Activated CD4-positive, alpha-beta T cell treated with anti-CD3 and anti-CD28 coated beads for 1 hour (primary cell): Measurements from ENCODE around the gene TMEM11.

Experiments
- DNase-seq: peaks from one replicate; pipeline ENCODE4 v3.0.0-alpha.2; 2020

Gene TMEM11, protein sequence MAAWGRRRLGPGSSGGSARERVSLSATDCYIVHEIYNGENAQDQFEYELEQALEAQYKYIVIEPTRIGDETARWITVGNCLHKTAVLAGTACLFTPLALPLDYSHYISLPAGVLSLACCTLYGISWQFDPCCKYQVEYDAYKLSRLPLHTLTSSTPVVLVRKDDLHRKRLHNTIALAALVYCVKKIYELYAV

DNA sequence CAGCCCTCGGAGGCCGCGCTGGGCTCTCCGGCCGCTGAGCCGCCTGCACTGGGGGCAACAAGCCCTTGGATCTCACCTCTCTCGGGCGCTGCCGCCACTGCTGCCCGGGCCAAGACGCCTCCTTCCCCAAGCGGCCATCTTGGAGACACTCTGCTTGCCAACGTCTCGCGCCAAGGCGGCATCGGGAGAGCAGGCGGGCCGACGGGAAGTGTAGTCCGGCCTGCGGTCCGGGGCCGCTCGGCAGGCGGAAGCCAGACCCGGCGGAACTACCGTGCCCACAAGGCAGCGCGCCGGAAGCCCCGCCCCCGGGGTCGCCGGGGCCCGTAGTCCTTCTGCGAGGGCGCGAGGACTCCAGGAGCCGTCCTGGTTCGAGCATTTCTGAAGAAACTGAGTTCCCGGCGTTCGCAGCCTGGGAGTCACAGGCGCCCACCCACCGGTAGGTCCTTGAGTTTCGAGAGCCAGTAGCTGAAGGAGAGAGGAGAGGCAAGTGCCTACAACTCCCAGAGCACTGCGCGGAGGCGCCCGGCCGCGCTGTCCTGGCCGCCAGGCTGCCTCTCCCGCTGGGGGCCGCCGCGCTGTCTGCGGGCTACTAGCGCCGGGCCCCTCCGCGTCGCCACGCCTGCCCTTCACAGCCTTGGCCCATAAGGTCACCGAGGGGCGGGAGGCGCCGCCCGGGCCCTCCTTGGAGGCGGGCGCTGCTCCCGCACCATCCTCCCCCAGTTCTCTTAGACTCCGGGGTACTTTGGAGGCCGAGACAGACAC is at the start of gene TMEM11:
TSS of gene TMEM11 (minus strand) at position 147 of the 762 bp plus-strand sequence. CDS start at position 138, 9 bp downstream.
- DNase-seq, result peak; percentile 91

DNA sequence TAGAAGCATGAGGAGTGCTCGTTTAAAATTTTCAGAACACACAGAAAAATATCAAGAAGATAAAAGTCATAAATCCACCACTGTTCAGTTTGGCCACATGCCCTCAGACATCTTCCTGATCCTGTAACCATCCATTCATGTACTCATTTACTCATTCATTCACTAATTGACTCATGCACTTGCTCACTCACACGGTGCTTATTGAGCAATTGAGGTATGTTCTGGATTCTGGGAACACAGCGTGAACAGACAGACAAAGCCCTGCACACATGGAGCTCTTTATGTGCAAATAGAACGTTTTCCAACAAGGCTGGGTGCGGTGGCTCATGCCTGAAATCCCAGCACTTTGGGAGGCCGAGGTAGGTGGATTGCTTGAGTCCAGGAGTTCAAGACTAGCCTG is 49.4 kb upstream of the TMEM11 start:
- no peak for DNase-seq

DNA sequence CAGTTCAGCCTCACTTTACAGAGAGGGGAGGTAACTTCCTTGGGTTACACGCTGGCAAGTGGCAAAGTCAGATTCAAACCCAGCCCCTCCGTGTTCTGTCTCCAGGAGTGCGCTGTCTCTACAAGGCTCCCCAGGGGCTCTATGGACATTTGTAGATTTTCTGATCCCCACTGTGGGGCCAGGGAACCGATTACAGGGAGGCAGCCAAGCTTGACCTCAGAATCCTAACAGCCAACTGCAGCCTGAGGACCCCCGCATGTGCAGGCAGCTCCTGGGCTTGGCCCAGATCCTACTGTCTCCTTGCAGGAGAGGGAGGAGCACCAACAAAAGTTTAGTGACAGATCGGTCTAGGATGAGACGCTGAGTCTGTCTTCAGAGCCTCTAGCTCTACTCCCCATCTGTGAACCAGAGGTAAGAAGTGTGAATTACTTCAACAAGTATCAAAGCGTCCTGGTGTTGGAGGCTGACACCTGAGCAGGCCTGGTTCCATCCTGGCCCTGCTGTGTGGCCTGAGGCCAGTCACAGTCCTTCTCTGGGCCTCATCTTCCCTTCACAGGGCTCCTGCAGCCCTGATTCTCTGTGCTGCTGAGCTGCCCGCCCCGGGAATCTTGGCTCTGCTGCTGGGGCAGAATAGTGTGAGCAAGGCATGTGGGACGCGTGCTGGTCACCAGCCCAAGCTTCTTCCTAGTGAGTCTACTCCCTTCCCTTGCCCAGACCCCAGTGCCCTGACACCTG is 48.5 kb upstream of the TMEM11 start:
- no peak for DNase-seq

DNA sequence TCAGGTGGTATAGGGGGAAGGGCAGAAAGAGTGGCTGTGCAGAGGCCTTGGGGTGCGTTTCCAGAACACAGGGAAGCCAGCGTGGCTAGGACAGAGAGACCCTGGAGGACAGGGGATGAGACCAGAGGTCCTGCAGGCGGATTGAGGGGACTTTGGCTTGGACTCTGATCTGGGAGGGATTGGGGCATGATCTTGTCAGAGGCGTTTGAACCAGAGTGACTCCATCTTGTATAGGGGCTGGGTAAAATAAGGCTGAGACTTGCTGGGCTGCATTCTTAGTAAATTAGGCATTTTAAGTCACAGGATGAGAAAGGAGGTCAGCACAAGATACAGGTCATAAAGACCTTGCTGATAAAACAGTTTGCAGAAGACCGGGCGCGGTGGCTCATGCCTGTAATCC is 44.6 kb upstream of the TMEM11 start:
- no peak for DNase-seq

DNA sequence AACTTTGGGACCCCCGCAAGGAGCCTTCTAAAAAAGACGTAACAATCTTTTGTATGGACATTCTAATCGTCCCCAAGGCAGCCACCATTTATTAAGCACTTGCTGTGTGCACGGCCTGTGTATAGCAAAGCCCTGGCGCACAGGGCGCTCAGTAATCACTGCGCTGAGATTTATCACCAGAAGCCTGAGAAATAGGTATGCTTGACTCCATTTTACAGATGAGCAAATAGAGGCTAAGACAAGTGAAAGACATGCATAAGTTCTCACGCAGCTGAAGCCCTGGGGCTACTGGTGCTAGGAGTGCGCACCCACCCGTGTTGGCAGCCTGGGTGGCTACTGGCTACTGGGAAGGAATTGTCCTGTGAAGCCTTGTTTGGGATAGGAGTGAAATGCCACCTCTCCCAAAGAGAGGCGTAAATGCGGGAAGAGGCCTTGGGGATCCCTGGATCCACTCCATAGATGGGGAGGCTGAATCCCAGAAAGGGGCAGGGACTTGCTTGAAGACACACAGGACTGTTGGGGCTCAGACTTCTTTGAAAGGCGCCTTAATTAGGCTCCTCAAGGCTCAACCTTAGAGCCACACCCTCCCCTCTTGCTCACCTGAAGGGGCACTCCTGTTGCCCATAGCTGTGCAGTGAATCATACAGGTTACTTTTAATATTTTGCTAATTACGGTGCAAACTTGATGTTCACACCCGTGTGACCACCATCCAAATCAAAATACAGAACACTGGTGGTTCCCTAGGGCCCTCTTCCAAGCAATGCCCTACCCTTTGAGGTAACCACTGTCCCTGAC is 39.9 kb upstream of the TMEM11 start:
- no peak for DNase-seq

DNA sequence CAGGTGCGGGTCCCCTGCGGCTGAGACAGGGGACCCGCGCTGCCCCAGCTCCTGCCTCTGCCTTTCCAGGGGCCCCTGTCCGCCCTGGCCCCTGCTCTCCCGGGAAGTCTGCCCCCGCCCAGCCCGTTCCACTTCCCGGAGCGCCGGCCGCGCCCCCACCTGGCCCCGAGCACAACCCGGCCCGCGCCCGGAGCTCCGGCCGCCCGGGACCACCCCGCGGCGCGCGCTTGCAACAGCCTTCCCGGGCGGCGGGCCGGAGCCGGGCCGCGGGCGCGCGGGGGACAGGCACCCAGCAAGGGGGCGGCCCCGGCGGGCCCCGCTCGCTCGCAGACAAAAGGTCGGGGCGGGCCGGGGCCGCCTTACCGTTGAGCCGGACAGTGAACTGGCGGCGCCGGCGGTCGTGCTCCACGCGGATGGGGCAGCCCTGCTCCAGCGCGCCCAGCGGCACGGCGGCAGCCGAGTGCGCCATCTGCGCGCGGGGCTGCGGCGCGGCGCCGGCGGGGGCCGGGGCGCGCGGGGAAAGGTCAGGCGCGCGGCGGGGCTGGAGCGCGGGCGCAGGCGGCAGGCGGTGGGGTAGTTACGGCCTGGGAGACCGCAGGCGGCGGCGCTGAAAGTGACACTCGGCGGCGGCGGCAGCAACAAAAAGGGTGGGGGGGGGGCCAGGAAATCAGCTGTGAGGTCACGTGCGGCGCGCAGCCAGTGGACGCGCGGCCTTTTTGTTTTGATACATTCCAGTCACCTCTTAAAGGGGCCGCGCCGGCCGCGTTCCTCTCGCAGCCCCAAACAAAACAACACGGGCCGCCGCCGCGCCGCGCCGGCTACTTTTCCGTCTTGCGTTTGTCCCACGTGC is 39.1 kb upstream of the TMEM11 start, which contains the start of gene NATD1:
TSS of gene NATD1 (minus strand) at position 615 of the 850 bp plus-strand sequence. CDS start at position 469, 146 bp downstream.
- DNase-seq, result peak; percentile 64

DNA sequence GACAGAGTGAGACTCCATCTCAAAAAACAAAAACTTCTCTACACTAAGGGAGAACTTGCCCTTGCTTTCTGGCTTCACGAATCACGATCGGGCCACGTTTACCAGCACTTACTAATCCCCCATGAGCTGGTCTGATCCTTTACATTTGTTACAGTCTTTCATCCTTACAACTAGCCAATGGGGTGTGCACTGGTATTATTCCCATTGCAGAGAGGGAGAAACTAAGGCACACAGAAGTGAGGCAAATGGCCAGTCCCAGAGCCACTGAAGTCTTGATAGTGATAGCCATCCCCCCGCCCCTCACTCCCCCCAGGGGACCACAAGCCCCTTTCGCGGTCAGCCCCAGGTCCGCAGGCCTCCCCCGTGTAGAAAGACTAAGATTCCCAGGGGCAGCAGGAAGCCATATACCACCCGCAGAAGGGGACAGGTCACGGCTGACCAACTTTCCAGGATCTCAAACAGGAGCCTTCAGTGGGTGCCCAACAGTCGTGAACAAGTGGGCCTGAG is 38.4 kb upstream of the TMEM11 start:
- no peak for DNase-seq

DNA sequence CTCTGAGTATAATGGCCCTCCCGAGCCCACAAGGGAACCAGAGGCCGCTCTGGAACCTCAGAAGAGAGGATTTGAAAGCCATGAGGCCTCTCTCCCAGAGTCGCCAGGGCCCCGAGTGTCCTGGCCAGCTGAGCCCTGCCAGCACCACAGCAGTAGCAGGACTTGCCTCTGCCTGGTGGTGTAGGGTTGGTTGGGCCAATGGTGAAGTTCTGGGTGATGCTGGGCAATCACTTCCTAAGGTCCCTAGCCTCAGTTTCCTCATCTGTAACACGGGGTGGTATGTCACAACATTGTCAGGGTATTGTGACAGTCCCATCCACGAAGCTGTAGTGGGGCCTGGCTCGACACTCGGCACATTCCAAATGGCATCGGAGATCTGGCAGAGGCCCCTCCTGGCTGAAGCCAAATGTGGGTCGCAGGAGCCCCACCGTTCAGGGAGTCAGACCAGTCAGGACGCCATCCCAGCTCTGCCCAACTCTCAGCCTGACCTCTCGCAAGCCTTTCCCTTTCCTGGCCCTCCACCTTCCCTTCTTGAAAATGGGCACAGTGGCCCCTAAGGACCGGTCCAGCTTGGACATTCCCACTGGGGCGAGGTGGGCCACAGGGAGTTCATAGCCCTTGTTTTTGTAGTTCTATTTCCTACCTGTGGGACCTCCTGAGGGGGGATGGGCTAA is 37.5 kb upstream of the TMEM11 start:
- no peak for DNase-seq

DNA sequence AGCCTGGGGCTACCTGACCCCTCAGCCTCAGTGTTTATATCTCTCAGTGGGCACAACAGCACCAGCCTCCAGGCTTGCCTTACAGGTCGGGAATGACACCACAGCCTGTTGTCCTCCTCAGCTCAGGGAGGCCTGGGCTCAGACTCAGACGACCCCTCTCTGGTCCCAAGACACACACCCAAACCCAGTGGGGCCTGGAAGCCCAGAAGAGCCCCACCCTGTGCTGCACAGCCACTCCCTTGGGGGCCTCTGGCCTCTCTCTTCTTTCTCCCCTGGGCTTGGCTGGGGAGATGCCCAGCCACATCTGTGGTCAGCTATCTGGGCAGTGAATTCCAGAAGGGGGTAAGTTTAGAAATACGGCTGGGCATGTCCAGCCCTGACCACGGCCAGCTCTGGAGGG is 36.9 kb upstream of the TMEM11 start:
- DNase-seq, result no peak

DNA sequence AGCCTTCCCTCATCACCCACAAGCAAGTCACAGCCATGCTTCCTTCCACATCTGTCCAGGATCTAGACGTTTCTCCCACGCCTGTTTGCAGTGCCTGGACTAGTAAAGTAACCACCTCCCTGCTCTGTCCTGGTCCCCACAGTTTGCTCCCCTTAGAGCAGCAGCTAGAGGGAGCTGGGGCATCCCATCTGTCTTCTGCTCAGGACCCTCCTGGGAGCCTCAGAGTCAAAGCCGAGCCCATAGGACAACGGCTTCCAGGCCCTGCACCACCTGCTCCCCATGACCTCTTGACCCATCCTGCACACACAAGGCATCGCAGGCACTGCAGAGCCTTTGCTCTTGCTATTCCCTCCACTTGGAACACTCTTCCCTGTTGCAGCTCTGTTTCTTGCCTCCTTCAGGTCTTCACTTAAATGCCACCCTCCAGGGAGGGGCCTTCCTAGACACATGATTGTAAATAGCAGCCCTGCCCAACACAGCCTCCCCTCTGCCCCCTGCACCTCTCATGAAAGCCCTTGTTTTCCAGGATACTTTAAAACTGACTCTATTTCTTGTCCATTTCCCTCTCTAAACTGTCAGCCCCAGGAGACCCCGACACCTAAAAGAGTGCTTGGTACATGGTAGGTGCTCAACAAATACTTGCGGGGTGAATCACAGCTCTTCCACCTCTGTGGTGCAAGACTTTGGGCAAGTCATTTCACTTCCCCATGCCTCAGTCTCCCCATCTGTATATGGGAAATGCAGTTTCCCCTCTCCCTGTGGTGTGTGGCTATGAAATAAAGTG is 36.2 kb upstream of the TMEM11 start:
- no peak for DNase-seq

DNA sequence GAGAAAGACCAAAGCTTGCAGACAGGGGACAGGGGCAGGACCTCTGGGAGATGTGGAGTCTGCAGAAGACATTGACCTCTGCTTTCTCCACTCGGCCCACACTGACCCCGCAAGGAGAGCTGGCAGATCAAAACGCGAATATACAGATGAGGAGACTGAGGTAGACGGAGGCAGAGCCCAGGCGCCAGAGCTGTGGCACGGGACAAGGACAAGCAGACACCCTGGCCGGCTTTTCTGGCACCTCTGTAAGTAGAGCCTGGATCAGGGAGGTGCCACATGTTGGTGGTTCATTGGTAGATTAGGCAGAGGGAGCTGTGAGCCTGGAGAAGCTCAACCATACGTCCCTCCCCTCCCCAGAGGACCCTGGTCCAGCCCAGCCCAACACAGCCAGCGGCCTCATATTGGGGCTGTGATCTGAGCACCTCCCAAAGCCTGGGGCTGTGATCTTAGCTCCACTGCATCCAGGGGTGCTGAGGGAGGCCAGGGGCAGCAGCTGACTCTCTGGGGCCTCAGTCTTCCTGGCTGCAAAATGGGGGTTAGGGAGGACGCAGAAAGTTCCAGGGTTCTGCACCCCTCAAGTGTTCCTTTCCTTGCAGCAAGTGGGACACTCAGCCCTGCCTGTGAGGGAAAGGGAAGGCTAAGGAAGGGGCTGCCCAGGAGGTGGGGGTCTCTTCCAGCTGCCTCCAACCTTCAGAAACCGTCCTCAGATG is 35.3 kb upstream of the TMEM11 start:
- no peak for DNase-seq

DNA sequence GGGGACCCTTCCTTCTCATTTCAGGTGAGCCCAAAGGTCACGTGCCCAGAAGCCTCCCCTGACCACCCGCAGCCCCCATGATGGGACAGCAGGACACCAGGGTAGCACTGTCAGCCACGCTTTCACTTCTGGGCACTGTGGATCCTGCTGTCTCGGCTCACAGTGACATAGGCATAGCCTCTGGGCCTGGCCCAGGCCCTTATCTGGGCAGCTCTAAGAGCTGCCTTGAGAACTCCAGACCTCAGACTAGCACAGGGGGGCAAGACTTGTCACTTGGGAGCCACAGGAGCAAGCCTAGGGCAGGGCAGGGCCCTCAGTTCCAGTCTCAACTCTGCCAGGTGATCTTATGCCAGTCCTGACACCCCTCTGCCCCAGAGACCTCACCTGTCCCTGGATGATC is 34.5 kb upstream of the TMEM11 start:
- DNase-seq, result no peak

DNA sequence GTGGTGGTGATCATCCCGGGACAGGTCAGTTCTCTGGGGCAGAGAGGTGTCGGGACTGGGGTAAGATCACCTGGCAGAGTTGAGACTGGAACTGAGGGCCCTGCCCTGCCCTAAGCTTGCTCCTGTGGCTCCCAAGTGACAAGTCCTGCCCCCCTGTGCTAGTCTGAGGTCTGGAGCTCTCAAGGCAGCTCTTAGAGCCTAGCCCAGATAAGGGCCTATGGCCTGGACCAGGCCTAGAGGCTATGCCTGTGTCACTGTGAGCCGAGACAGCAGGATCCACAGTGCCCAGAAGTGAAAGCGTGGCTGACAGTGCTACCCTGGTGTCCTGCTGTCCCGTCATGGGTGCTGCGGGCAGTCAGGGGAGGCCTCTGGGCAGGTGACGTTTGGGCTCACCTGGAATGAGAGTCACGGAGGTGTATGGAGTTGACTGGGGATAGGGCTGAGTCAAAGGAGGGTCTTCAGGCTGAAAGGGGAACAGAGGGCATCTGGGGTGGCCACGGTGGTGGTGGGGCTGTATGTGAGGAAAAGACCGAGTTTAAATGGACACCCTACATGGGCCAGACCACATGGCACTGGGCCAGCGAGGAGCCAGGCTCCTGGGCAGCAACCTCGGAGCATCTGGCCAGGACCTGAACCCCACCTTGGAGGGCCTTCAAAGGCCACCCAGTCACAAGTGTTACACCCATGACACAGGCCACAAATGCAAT is 33.7 kb upstream of the TMEM11 start:
- DNase-seq, result no peak

DNA sequence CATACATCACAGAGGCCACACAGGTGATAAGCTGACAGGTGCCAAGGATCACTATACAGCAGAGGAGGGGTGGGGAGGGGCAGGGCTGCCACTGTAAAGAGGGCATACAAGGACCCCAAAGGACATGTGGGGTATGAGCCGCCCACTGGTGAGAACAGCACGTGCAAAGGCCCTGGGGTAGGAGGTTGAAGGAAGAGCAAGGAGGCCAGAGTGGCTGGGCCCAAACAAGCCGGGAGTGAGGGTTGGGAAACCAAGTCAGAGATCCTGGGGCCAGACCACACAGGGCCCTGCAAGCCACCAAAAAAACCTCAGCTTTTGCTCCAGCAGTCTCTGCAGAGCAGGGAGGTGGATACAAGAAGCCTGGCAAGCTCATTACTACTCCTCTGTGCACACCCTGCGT is 32.7 kb upstream of the TMEM11 start:
- DNase-seq, result no peak

DNA sequence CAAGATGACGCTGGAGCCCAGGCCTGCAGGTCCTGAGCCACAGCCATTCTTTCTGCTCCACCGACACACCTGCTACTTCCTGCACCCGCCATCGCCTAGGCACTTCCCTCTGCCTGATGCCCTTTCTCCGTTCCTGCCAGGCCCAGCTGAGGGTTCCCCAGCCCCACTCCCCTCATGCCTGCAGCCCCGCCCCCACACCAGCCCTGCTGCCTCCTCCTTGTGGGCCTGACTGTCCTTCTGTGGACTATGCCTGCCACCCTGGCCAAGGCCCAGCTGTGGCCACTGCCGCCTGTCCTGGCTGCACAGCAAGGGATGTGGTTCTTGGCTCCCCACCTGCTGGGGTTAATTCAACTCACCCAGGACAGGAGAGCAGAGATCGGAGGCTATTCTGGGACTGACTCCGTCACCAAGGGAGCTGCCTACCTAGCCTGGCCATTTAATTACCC is 31.7 kb upstream of the TMEM11 start:
- no peak for DNase-seq

DNA sequence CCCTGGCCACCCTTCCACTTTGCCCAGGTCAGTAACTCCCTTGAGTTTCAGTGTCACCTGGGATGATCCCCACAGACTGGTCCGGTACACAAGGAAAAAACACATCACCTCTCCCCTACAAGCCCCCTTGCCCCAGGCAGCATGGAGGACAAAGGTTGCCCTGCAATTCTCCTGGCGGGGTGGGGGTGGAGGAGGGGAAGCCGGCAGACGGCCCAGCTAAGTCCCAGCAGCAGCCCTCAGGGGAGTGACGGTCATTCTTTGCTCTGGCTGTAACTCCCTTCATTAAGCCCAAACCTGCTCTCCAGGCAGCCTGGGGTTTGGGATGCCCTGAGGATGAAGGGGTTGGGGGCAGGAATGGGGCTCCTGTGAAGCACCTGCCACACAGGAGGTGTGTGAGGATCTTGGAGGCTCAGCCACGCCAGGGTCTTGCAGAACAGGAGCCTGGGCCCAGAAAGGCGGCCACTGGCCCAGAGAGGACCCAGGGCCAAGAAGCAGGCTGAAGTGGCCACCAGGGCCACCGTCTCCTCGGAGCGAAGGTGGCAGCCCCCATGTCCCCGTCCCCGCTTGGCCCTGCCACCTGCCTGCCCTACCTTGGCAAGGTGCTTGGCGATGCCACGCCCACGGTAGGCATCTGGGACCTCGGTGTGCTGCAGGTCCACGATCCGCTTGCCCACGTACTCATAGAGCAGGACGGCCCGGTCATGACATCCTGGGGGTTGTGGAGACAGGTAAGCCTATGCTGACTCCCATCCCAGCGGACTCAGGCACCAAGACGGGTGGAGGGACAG is 29.7 kb upstream of the TMEM11 start:
- DNase-seq, result no peak

DNA sequence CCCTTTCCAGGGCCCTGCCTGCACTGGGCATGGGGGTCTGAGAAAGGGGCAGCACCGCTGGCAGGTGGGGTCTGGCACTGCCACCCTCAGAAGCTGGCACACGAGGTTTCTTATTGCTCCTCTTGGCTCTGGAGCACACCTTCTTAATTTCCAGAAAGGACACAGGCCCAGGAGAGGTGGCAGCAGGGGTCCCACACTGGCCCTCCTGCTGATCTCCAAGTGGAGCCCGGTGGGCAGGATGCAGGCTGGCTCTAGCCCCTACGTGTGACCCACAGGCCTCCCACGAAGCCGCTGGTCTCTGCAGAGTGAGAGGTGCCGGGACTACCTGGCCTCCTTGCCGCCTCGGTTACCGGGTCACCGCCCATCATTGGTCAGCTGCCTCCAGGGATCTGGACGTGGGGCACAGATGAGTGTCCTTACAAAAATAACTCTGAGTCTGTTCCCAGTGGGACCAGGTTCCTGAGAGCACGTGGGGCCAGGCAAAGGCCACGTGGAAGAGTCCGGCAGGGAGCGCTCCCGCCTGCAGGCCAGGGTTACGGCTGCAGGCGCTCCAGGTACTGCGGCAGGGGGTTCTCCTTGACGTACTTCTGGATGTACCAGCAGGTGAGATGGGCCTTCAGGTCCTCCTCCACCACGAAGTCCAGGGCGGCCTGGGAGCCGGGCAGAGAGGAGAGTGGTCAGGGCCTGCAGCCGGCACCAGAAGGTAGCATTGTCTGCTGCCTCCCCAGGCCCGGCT is 29.0 kb upstream of the TMEM11 start:
- DNase-seq, result no peak
